Left colon (tissue), 2 donors: ENCODE data around the gene MBNL1. TPM values are rescaled to one million over a fixed set of nuclear protein-coding genes. Genes with fewer than 3 reads are reported as not detected.
"Not testable (repeated sequence)": the region's sequence is repeated elsewhere in the genome, so short reads cannot be mapped to it uniquely, and the experiment has no call there.

Experiments used
- ATAC-seq: fragments of 200-7000 bp; cut with Tn5 transposase; one replicate; pipeline ENCODE4 v1.9.1; 2020; ENCODE audit warnings: mild to moderate bottlenecking, moderate library complexity
- DNase-seq, 2 donors: peaks; one replicate each; pipeline ENCODE4 v3.0.0-alpha.2; 2020
- intact Hi-C, 2 donors: fragments of 100-400 bp; cut with DNase I in 1 of 2; cut with micrococcal nuclease in 1 of 2; formaldehyde crosslinking; loops; one replicate each; pipeline versions ENCODE4 v1.11.2 to v1.14.0; 2022; cut with DNase I, micrococcal nuclease
- total RNA-seq, 2 donors: library from RNA; stranded (reverse); fragmentation: NEBNext Ultra II Directional; extraction: Animal tissue kit (Norgen Biotek cat#: 25700); gene quantifications; one replicate each; pipeline ENCODE4 v1.2.1, GENCODE V29; 2021
- donor health status: DM: no; HTN: no; CAD: no.
- donor health status: DM: yes; HTN: yes; CAD: no.

The MBNL1 gene
- total RNA-seq, 2 donors from 2014 or later = 154 to 183 TPM

GRCh38 chr3:152328841-152329240, 60.1 kb downstream of the MBNL1 start:
- DNase-seq (no peak), ATAC-seq (peak; percentile 44)
- intact Hi-C loops = no loop called here

GRCh38 chr3:152330559-152330958, 61.8 kb downstream of the MBNL1 start:
- intact Hi-C loops = no loop called here

GRCh38 chr3:152331018-152331541, 62.4 kb downstream of the MBNL1 start:
- intact Hi-C loops = no loop called here

More at GRCh38 chr3:152330559-152330958, 61.8 kb downstream of the MBNL1 start:
- no peak for DNase-seq
- no peak for ATAC-seq

GRCh38 chr3:152331998-152332397, 63.3 kb downstream of the MBNL1 start:
- ATAC-seq (no peak), DNase-seq (no peak)
- intact Hi-C loops = no loop called here

More at GRCh38 chr3:152331018-152331541, 62.4 kb downstream of the MBNL1 start:
- ATAC-seq (peak; percentile 53), DNase-seq (no peak)

- intact Hi-C loops = no loop called here
- ATAC-seq (no peak), DNase-seq (no peak)
These were observed 65.2 kb downstream of the MBNL1 start for GRCh38 chr3:152333928-152334327.

- DNase-seq (no peak), ATAC-seq (no peak)
- intact Hi-C loops = no loop called here
These were observed 66.0 kb downstream of the MBNL1 start for GRCh38 chr3:152334761-152335160.

GRCh38 chr3:152335273-152335672, 66.5 kb downstream of the MBNL1 start:
- no peak for ATAC-seq
- intact Hi-C loops = no loop called here
- DNase-seq = no peak

GRCh38 chr3:152337337-152337736, 68.6 kb downstream of the MBNL1 start:
- ATAC-seq, DNase-seq, intact Hi-C loops: not testable (repeated sequence)

GRCh38 chr3:152338159-152338720, 69.5 kb downstream of the MBNL1 start:
- DNase-seq (no peak), ATAC-seq (no peak)
- intact Hi-C loops = no loop called here

GRCh38 chr3:152339881-152340505, 71.3 kb downstream of the MBNL1 start:
- intact Hi-C loops = no loop called here

GRCh38 chr3:152345233-152345632, 76.5 kb downstream of the MBNL1 start:
- ATAC-seq = no peak
- no peak for DNase-seq
- intact Hi-C loops = no loop called here

More at GRCh38 chr3:152339881-152340505, 71.3 kb downstream of the MBNL1 start:
- ATAC-seq = no peak
- DNase-seq = no peak

- ATAC-seq (no peak), DNase-seq (no peak)
- intact Hi-C loops = no loop called here
These were observed 77.3 kb downstream of the MBNL1 start for GRCh38 chr3:152346058-152346457.

- DNase-seq = no peak
These were observed 78.0 kb downstream of the MBNL1 start for GRCh38 chr3:152346740-152347139.

GRCh38 chr3:152348436-152349177, 79.9 kb downstream of the MBNL1 start:
- ATAC-seq (no peak), DNase-seq (no peak)
- intact Hi-C loops = no loop called here

More at GRCh38 chr3:152346740-152347139, 78.0 kb downstream of the MBNL1 start:
- no peak for ATAC-seq
- intact Hi-C loops = no loop called here

GRCh38 chr3:152349392-152349791, 80.7 kb downstream of the MBNL1 start:
- no peak for DNase-seq
- ATAC-seq = no peak
- intact Hi-C loops = no loop called here

- no peak for ATAC-seq
These were observed 81.4 kb downstream of the MBNL1 start for GRCh38 chr3:152350139-152350538.

GRCh38 chr3:152350776-152351175, 82.0 kb downstream of the MBNL1 start:
- DNase-seq (no peak), ATAC-seq (no peak)
- intact Hi-C loops = no loop called here

More at GRCh38 chr3:152350139-152350538, 81.4 kb downstream of the MBNL1 start:
- intact Hi-C loops = no loop called here
- DNase-seq = no peak

- no peak for ATAC-seq
- intact Hi-C loops = no loop called here
- no peak for DNase-seq
These were observed 83.8 kb downstream of the MBNL1 start for GRCh38 chr3:152352554-152352953.

- intact Hi-C loops = no loop called here
- ATAC-seq (no peak), DNase-seq (no peak)
These were observed 84.8 kb downstream of the MBNL1 start for GRCh38 chr3:152353578-152353977.
